Posterior cingulate gyrus (tissue), 11 donors: Measurements from ENCODE around the gene HMX3.
A peak's percentile ranks its signal among the peaks of the same experiment; 100 is the strongest.

Experiments used
- DNase-seq, 10 donors: peaks; one replicate each; pipeline versions ENCODE4 v3.0.0 to v3.0.0-alpha.2; 2020 to 2021; ENCODE audit warnings: mixed read lengths in 3 of 10
- intact Hi-C: fragments of 100-400 bp; cut with DNase I; formaldehyde crosslinking; loops from one replicate; pipeline ENCODE4 v1.15.1; 2023

Gene HMX3

GRCh38 chr10:123146013-123146893 is 10.5 kb downstream of the HMX3 start:
- DNase-seq: no peak
- intact Hi-C loops: no loop called here

- intact Hi-C loops: no loop called here
- no peak for DNase-seq
Measured at GRCh38 chr10:123146894-123147634, 11.3 kb downstream of the HMX3 start.

GRCh38 chr10:123147635-123148413 is 12.1 kb downstream of the HMX3 start, which contains the start of gene HMX2:
Gene HMX2 (plus strand): TSS chr10:123148136. CDS start chr10:123148379, 243 bp downstream.
- peak in 1 of 10 donors; percentile 76 for DNase-seq
- intact Hi-C loops: no loop called here

- intact Hi-C loops: no loop called here
- DNase-seq: no peak
Measured at GRCh38 chr10:123148414-123149161, 12.8 kb downstream of the HMX3 start.

GRCh38 chr10:123149162-123149567 is 13.4 kb downstream of the HMX3 start:
- intact Hi-C loops: no loop called here
- no peak for DNase-seq

- intact Hi-C loops: no loop called here
- peak in 1 of 10 donors; percentile 80 for DNase-seq
Measured at GRCh38 chr10:123149568-123150270, 13.9 kb downstream of the HMX3 start.

GRCh38 chr10:123150271-123150985 is 14.7 kb downstream of the HMX3 start:
- peak in 1 of 10 donors; percentile 84 for DNase-seq
- intact Hi-C loops: no loop called here

GRCh38 chr10:123150986-123151736 is 15.4 kb downstream of the HMX3 start:
- peak in 1 of 10 donors; percentile 75 for DNase-seq
- intact Hi-C loops: no loop called here

GRCh38 chr10:123151737-123152135 is 16.0 kb downstream of the HMX3 start:
- no peak for DNase-seq
- intact Hi-C loops: no loop called here

- intact Hi-C loops: no loop called here
- peak in 1 of 10 donors; percentile 68 for DNase-seq
Measured at GRCh38 chr10:123153486-123154091, 17.8 kb downstream of the HMX3 start.

- peak; percentile 99 to 100 (median 100) for DNase-seq
- intact Hi-C loops: no loop called here
Measured at GRCh38 chr10:123154092-123154710, 18.4 kb downstream of the HMX3 start, which contains the start of gene BUB3. Gene BUB3 (plus strand): TSS chr10:123154402. CDS start chr10:123154918, 516 bp downstream.

GRCh38 chr10:123154711-123155505 is 19.1 kb downstream of the HMX3 start:
- intact Hi-C loops: no loop called here
- peak in 9 of 10 donors; percentile 40 to 93 (median 53) for DNase-seq

GRCh38 chr10:123156078-123156477 is 20.3 kb downstream of the HMX3 start:
- no peak for DNase-seq
- intact Hi-C loops: no loop called here

- intact Hi-C loops: no loop called here
- no peak for DNase-seq
Measured at GRCh38 chr10:123157210-123157609, 21.4 kb downstream of the HMX3 start.

GRCh38 chr10:123158682-123159081 is 22.9 kb downstream of the HMX3 start:
- DNase-seq: no peak
- intact Hi-C loops: no loop called here

- DNase-seq: no peak
- intact Hi-C loops: no loop called here
Measured at GRCh38 chr10:123160311-123160980, 24.7 kb downstream of the HMX3 start.
